ENCODE results near the gene PSMB3.

GRCh38 chr17:38798614-38799500 is 46.3 kb downstream of the PSMB3 start:
- TF ChIP-seq TAF1 (IDR thresholded peaks at IDR 0.05; ENCODE audit: borderline replicate concordance, insufficient read depth, low read length) (peak; percentile 52; the same call in 1 of the 2 replicates), SIN3A (IDR thresholded peaks at IDR 0.05; ENCODE audit: borderline replicate concordance, insufficient read depth, low read length) (0 out of 2 replicates have a peak, but pooled peaks have one; percentile 64), POLR2AphosphoS5 (IDR thresholded peaks at IDR 0.05; ENCODE audit: low read depth, low read length) (peak; percentile 1; the same call in 1 of the 2 replicates)

Measured in PFSK-1 (cell line).